Fibroblast of lung (primary cell): Measurements from ENCODE around the gene MAP3K7CL.

Source experiments
- CTCF ChIP-seq, 2 donors: IDR thresholded peaks in 1 of 2; conservative IDR thresholded peaks in 1 of 2; 1 replicate in 1 of 2; 2 replicates in 1 of 2; pipeline ENCODE4 v1.5.1; 2011 to 2012; ENCODE audit warnings: low read length in 2 of 2, control low read depth in 1 of 2, inconsistent platforms in 1 of 2, low read depth in 1 of 2, mild to moderate bottlenecking in 1 of 2
- EZH2 ChIP-seq: IDR thresholded peaks from 2 replicates; pipeline ENCODE4 v1.5.1; 2012; ENCODE audit warnings: low read length, control low read depth, mild to moderate bottlenecking; ENCODE audit errors: missing control alignments

GRCh38 chr21:29172282-29172681 is 41.8 kb downstream of the MAP3K7CL start:
- TF ChIP-seq CTCF (conservative IDR thresholded peaks at IDR 0.05 in 1 of 2, IDR thresholded peaks at IDR 0.05 in 1 of 2; ENCODE audit: low read depth in 1 of 2, low read length in 2 of 2) (no peak), EZH2 (no peak)
